ENCODE data around the gene SLC47A2.
A peak's percentile ranks its signal among the peaks of the same experiment; 100 is the strongest.
"Not testable (repeated sequence)": the region's sequence is repeated elsewhere in the genome, so short reads cannot be mapped to it uniquely, and the experiment has no call there.

The SLC47A2 gene, protein sequence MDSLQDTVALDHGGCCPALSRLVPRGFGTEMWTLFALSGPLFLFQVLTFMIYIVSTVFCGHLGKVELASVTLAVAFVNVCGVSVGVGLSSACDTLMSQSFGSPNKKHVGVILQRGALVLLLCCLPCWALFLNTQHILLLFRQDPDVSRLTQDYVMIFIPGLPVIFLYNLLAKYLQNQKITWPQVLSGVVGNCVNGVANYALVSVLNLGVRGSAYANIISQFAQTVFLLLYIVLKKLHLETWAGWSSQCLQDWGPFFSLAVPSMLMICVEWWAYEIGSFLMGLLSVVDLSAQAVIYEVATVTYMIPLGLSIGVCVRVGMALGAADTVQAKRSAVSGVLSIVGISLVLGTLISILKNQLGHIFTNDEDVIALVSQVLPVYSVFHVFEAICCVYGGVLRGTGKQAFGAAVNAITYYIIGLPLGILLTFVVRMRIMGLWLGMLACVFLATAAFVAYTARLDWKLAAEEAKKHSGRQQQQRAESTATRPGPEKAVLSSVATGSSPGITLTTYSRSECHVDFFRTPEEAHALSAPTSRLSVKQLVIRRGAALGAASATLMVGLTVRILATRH

DNA sequence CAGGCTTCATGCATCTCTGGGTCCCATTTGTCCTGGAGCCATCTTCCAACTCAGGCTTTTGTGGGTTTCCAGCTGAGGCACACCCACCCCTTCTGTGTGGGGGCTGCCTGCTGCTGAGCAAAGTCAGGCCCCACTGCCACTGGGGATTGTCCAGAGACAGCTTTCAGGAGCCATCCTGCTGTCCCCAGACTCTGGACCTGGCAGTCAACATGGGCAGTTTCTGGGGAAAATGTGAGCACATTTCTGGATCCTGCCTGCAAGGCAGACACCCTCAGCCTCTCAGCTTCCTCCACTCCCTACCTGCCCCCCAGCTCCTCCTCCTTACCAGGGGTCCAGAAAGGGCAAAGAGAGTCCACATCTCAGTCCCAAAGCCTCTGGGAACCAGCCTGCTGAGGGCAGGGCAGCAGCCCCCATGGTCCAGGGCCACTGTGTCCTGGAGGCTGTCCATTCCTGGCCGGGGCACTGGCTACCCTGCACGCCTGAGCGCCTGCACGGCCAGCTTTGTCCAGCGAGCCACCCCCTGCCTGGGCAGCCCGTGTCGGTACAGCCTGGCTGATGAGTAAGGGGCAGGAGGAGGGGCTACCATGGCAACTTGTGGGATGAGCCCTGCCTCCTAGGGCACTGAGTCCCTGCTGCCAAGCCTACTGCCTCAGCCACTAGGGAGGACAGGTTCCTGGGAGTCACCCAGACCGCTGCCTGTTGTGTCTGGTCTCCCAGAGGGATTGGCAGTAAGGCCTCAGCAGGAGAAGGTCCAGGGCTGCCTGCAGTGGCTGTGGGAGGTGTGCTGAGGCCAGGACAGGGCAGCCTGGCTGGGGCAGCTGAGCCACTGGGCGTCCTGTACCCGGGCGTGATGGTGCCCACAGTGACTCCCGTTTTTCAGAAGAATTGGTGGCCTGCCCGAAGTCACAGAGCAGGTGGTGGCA is at the start of gene SLC47A2:
SLC47A2 (minus strand) TSS at position 477 of the 923 bp plus-strand sequence; CDS start at position 448, 29 bp downstream.
- DNase-seq (ENCODE audit: low read depth): no peak

- no peak for DNase-seq (ENCODE audit: low read depth)
Measured at GRCh38 chr17:19766016-19766415, 49.6 kb upstream of the SLC47A2 start.

DNA sequence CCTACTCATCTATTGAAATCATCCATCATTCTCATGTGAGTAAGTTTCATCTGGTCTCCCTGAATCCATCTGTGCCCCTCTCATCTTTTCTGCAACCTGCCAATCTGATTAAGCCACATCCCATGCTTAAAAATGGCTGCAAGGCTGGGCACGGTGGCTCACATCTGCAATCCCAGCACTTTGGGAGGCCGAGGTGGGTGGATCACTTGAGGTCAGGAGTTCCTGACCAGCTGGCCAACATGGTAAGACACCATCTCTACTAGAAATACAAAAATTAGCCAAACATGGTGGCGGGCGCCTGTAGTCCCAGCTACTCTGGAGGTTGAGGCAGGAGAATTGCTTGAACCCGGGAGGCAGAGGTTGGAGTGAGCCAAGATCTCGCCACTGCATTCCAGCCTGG is 47.6 kb upstream of the SLC47A2 start:
- DNase-seq (ENCODE audit: low read depth): not testable (repeated sequence)

GRCh38 chr17:19763416-19763815 is 47.0 kb upstream of the SLC47A2 start:
- DNase-seq (ENCODE audit: low read depth): no peak

DNA sequence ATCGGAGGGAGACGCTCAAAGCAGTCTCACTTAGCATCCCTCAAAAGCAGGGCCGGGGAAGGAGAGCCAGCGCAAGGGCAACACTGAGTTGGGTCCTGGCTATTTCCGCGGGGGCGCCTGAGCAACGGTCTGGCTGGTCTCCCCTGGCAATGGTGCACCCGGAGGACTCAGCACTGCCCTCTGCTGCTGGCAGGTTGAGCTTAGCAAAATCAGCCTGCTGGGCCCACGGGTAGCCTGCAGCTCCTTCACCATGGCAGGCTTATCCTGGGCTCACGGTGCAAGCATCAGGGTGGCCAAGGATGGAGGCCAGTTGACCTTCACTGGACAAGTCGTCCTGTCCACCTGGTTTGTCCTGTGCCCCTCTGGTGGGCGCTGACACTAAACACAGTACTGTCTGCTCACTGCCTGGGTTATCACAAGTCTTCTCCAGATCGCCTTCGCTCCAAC is 46.2 kb upstream of the SLC47A2 start:
- DNase-seq (ENCODE audit: low read depth): no peak

DNA sequence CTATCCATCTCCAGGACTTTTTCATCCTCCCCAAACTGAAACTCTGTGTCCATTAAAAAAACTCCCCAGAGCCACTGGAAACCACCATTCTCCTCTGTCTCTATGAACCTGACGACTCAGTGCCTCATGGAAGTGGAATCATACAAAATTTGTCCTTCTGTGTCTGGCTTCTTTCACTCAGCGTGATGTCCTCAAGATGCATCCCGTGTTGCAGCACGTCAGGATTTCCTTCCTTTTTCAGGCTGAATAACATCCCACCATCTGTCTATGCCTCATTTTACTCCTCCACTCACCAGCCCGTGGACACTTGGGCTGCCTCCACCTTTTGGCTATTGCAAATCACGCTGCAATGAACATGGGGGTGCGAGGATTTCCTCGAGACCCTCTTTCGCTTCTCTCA is 44.4 kb upstream of the SLC47A2 start:
- no peak for DNase-seq (ENCODE audit: low read depth)

DNA sequence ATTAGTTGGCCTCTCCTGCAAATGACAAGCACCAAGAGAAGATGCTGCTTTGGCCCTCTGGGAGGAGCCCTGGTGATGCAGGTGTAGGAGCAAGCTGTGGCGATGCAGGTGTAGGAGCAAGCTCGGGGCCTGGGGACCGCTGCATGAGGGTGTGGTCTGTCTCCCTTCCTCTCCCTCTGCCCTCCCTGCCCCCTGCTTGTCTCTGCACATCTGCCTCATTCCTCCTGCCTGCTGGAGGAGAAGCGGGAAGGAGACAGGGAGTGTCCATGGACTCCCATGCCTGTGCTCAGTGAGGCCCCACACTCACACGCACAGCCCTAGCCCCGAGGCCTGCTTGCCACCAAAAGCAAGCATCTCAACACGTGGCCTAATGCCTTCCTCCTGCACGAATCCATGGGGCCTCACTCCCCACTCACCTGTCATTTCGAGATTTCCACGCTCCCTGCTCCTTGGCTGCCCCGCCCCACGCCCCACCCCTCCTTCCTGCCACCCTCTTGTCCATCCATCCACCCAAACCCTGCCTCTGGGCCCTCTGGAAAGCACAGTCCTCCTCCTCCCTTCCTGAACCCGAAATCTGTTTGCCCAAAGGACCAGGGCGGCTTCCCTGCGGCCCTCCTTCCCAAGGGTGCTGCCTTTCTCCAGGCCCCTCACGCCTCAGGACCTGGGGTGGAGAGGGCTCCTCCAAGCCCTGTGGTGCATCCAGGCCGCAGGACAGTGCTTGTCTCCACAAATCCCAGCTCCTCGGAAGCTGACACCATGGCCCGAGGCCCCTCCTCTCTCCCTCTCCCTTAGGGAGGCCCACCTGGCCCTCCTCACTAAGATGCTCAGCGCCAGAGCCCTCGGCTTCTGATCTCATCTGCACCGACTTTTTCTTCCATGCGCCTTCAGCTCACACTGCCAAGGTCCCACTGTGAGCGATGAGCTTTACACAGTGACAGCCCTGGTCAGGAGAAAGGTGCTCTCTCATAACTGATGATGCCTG is 43.5 kb upstream of the SLC47A2 start:
- DNase-seq (ENCODE audit: low read depth): no peak

DNA sequence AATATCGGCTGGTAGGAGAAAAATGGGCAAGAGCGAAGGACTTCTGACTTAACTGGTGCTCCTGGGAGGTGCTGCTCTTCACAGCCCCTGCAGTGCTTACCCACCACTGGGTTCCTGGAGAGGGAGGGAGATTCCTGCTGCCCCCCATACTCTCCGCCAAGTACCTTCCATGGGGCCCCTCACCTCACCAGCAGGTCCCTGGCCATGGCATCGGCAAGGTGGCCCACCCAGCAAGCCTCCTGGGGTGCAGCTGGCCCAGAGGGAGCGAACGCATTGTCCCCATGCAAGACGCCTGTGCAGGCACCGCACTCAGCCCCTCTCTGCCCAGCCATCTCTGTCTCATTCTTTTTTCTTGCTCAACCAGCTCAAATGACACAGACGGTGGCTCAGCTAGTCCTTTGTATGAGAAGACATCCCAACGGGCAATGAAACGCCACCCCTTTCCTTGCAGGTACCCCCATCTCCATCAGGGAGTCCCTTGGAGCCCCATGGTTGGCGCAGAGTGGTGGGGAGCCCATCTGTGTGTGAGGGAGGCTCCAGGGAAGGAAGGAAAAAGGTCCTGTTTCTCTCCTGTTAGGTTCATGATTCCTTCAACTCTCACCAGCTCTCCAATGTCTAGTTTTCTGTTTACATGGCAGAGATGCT is 41.3 kb upstream of the SLC47A2 start:
- no peak for DNase-seq (ENCODE audit: low read depth)

DNA sequence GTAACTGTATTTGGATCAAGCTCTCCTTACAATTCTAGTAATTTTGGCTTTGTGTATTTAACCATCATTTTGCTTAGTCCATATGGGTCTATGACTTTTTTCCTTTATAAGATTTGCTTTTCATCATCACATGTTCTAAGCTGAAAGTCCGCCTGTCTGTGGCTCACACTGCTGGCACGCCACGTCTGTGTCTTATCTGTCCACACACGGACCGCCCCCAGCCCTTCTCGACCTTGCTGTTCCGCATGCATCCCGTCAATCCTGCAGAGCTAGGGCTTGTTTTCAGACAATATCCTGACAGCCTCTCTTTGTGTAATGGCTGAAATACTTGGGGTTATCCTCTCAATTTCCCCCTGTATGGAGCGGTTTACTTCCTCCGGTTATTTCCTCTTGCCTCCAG is 40.2 kb upstream of the SLC47A2 start:
- no peak for DNase-seq (ENCODE audit: low read depth)

DNA sequence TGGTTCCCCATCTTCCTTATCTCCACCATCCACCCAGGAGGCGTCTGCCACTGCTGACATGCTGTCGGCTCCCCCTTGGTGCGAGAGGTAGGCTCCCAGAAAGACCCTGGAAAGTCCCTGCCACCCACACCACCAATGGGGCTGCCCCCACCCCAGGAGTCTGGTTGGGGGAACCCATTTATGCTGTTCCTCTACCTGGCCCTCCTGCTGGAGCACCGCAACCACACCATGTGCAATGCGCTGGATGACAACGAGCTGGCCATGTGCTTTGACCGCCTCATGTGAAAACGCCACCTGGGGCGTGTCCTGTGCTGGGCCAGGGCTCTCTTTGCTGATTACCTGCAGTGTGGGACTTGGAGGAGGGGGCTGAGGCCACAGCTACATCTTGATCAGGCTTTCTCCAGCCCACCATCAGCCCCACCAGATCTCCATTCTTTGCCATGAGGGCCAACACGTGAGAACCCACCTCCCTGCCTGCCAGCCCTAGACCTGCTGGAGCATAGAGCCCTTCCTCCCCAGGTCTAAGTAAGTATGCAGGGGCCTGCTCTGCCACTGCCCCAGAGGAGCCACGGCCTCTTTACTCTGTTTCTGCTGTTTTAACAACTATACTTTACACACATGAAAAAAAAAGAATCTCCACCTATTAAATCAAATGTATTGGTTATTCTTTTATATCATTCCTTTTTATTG is 39.6 kb upstream of the SLC47A2 start:
- no peak for DNase-seq (ENCODE audit: low read depth)

DNA sequence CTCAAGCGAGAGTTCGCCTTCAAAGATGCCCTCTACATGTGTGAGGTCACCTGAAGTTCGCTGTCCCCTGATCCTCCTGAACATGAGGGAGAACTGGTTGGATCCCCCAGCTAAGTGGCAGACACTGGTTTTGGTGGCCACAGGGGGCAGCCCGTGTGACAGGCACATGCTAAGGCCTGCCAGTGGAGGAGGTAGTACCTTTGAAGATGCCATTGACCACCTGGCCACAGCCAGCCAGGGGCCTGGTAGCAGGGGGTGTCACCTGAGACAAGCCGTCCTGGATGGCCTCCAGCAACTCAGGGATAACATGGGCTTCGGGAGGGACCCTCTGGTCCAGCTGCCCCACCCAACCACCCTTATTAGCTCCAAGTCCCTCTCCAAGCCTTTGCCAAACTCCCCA is 39.0 kb upstream of the SLC47A2 start:
- DNase-seq (ENCODE audit: low read depth): no peak

DNA sequence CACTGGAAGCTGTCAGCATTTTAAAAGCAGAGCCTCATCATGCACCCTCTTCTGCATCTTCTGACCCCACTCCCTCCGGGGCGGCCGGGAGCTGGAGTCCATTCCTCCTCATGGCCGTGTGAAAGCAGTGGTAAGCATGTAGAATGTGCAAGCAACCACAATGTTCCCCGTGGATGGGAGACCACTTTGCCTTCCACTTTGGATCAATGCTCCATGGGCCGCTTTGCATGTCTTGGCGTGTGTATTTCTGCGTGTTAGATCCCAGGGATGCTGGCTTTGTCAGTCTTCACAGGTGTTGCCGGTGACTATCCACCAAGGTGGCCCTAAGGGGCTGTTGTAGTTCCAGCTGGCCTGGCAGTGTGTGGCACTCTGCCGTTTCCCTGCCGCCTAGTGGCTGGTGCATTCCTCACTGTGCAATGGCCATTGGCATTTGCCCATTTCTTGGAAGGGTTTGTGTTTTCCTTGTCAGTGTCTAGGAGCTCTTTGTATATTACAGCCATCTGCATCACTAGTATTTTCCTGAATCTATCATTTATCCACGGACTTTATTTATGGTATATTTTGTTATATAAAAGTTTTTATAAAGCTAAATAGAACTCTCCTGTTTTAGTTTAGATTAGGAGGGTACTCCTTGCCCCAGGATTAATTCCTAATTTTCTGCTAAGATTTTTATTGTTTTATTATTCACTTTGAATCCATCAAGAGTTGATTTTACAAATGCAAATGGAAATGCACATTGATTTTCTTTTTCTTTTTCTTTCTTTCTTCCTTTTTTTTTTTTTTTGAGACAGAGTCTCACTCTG is 37.5 kb upstream of the SLC47A2 start:
- no peak for DNase-seq (ENCODE audit: low read depth)

DNA sequence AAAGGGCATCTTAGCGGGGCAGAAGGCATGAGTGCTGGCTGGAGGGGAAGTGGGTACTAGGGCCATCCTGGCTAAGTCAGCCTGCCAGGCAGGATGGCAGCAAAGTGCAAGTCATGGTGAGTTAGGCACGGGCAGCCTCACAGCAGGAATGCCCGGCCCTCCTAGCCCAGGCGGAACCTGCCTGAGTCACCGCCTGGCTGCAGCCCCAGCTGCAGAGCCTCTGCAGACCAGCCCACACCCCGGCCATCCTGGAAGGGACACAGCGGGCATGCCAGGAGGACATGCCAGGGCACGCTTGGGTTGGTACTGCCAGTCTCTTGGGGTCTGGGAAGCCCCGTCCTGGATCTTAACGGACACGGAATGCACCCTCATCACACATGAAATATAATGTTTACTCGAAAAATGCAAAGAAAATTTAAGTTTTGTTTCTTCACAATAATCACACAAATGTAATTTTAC is 36.7 kb upstream of the SLC47A2 start:
- DNase-seq (ENCODE audit: low read depth): peak; percentile 28

DNA sequence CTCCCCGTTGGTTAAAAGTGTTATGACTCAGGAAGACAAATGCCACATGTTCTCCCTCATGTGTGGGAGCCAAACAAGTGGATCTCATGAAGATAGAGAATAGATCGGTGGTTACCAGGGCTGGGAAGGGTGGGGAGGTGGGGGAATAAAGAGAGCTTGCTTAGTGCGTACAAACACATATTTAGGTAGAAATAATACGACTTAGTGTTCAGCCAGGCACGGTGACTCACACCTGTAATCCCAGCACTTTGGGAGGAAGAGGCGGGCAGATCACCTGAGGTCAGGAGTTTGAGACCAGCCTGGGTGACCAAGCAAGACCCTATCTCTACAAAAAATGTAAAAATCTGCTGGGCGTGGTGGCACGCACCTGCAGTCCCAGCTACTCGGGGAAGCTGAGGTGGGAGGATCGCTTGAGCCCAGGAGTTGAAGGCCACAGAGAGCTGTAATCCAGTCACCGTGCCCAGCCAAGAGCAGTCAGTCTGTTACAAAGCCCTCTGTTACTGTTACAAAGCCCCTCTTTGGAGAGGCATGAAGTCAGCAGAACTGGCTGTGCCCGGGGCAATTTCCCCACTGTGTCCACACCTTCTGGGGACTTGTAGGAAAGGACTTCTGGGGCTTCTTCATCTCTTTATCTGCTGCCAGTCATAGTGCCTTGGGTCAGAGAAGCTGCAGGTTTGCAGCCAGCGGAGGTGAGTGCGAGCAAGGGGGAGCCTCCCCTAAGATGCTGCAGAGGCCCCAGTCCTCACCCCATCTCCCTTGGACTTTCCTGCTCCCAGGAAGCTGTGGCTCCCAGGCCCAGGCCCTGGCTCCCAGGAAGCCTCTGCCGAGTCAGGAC is 36.0 kb upstream of the SLC47A2 start:
- no peak for DNase-seq (ENCODE audit: low read depth)

GRCh38 chr17:19750835-19751234 is 34.5 kb upstream of the SLC47A2 start:
- DNase-seq (ENCODE audit: low read depth): no peak

GRCh38 chr17:19750020-19750572 is 33.7 kb upstream of the SLC47A2 start:
- DNase-seq (ENCODE audit: low read depth): no peak

GRCh38 chr17:19748807-19749193 is 32.4 kb upstream of the SLC47A2 start:
- DNase-seq (ENCODE audit: low read depth): no peak

Measured in HS-5 (cell line).